OCI-LY3 (cell line): Measurements from ENCODE around the gene PLEKHO1.

ENCODE experiments used
- CTCF ChIP-seq: fragments of 200-600, 300-600 bp; sonication (generic); IDR thresholded peaks from 2 replicates; pipeline ENCODE4 v1.5.1; 2014; ENCODE audit warnings: antibody characterized with exemption, low read length, low read depth
- EZH2phosphoT487 ChIP-seq: fragments of 200-600 bp; shearing (Covaris generic); IDR thresholded peaks from 2 replicates; pipeline ENCODE4 v1.6.1; 2018; ENCODE audit warnings: antibody characterized with exemption, mixed run types, low read depth

- TF ChIP-seq CTCF (no peak), EZH2phosphoT487 (no peak)
Observed at GRCh38 chr1:150106341-150106740, 43.4 kb upstream of the PLEKHO1 start.
